ENCODE data around the gene FPR1. TPM values are rescaled to one million over a fixed set of nuclear protein-coding genes. Genes with fewer than 3 reads are reported as not detected.

Gene FPR1
- total RNA-seq, 1 donor, result 5.1 TPM

GRCh38 chr19:51754109-51754508, 2.4 kb upstream of the FPR1 start:
- no peaks in the 10 kb centered on the region for H4K20me1 ChIP-seq (ENCODE audit: insufficient read depth, low read length)
- H3K4me3 ChIP-seq (ENCODE audit: insufficient read depth, low read length), result no peak overlapping the region
- TF ChIP-seq, protein P1, sequence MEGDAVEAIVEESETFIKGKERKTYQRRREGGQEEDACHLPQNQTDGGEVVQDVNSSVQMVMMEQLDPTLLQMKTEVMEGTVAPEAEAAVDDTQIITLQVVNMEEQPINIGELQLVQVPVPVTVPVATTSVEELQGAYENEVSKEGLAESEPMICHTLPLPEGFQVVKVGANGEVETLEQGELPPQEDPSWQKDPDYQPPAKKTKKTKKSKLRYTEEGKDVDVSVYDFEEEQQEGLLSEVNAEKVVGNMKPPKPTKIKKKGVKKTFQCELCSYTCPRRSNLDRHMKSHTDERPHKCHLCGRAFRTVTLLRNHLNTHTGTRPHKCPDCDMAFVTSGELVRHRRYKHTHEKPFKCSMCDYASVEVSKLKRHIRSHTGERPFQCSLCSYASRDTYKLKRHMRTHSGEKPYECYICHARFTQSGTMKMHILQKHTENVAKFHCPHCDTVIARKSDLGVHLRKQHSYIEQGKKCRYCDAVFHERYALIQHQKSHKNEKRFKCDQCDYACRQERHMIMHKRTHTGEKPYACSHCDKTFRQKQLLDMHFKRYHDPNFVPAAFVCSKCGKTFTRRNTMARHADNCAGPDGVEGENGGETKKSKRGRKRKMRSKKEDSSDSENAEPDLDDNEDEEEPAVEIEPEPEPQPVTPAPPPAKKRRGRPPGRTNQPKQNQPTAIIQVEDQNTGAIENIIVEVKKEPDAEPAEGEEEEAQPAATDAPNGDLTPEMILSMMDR (IDR thresholded peaks at IDR 0.05; ENCODE audit: extremely low read depth, low read depth, low read length), result no peak
- no peak overlapping the region for H3K27ac ChIP-seq (ENCODE audit: low read depth, low read length)
- no peak overlapping the region for H2AFZ ChIP-seq (ENCODE audit: low read length)
- no peaks in the 10 kb centered on the region for H3K79me2 ChIP-seq (ENCODE audit: insufficient read depth, low read length)
- H3K36me3 ChIP-seq (ENCODE audit: insufficient read depth, low read length), result no peaks in the 10 kb centered on the region
- no peaks in the 10 kb centered on the region for H3K27me3 ChIP-seq (ENCODE audit: insufficient read depth, low read length)
- no peak overlapping the region for H3K4me2 ChIP-seq (ENCODE audit: insufficient read depth, low read length)
- H3K9me3 ChIP-seq (ENCODE audit: low read depth, low read length), result no peaks in the 10 kb centered on the region
- peaks cover 22% of the 10 kb centered on the region for H3K4me1 ChIP-seq (ENCODE audit: insufficient read depth, low read length)
- DNase-seq (ENCODE audit: insufficient read length, low spot score, missing footprints), result no peak

GRCh38 chr19:51750400-51751094, 1.1 kb downstream of the FPR1 start:
- Histone ChIP-seq H3K4me1 (ENCODE audit: insufficient read depth, low read length) (peaks cover 22% of the 10 kb centered on the region), H3K4me2 (ENCODE audit: insufficient read depth, low read length) (peak overlapping the region; percentile 8), H3K79me2 (ENCODE audit: insufficient read depth, low read length) (no peaks in the 10 kb centered on the region), H2AFZ (ENCODE audit: low read length) (no peak overlapping the region), H3K9me3 (ENCODE audit: low read depth, low read length) (no peaks in the 10 kb centered on the region), H3K27ac (ENCODE audit: low read depth, low read length) (peak overlapping the region; percentile 62), H4K20me1 (ENCODE audit: insufficient read depth, low read length) (no peaks in the 10 kb centered on the region), H3K27me3 (ENCODE audit: insufficient read depth, low read length) (no peaks in the 10 kb centered on the region), H3K4me3 (ENCODE audit: insufficient read depth, low read length) (no peak overlapping the region), H3K36me3 (ENCODE audit: insufficient read depth, low read length) (no peaks in the 10 kb centered on the region)
- DNase-seq (ENCODE audit: insufficient read length, low spot score, missing footprints), result no peak
- TF ChIP-seq, protein P1 (IDR thresholded peaks at IDR 0.05; ENCODE audit: extremely low read depth, low read depth, low read length), result no peak

DNA sequence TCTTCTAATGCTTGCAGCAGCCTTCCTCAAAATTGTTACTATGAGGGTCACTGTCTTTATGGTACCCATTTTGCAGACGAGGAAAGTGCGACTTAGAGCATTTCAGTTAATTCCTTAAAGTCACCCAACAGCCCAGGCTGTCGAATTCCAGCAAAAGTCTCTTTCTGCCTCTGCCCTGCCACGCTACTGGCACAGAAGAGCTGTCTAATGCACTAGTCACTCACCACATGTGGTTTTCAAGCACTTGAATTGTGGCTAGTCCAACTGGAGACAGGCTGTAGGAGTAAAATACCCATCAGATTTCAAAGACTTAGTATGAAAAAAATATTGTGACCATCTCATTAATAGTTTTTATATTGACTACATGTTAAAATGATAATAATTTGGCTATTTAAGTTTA, 1.7 kb downstream of the FPR1 start:
- H3K4me3 ChIP-seq (ENCODE audit: insufficient read depth, low read length), result no peak overlapping the region
- H3K9me3 ChIP-seq (ENCODE audit: low read depth, low read length), result no peaks in the 10 kb centered on the region
- H3K4me1 ChIP-seq (ENCODE audit: insufficient read depth, low read length), result peaks cover 22% of the 10 kb centered on the region
- H3K79me2 ChIP-seq (ENCODE audit: insufficient read depth, low read length), result no peaks in the 10 kb centered on the region
- H3K4me2 ChIP-seq (ENCODE audit: insufficient read depth, low read length), result peak overlapping the region; percentile 8
- H3K36me3 ChIP-seq (ENCODE audit: insufficient read depth, low read length), result no peaks in the 10 kb centered on the region
- peak; percentile 84 for DNase-seq (ENCODE audit: insufficient read length, low spot score, missing footprints)
- TF ChIP-seq, protein P1 (IDR thresholded peaks at IDR 0.05; ENCODE audit: extremely low read depth, low read depth, low read length), result no peak
- H3K27ac ChIP-seq (ENCODE audit: low read depth, low read length), result peak overlapping the region; percentile 62
- H2AFZ ChIP-seq (ENCODE audit: low read length), result no peak overlapping the region
- H3K27me3 ChIP-seq (ENCODE audit: insufficient read depth, low read length), result no peaks in the 10 kb centered on the region
- no peaks in the 10 kb centered on the region for H4K20me1 ChIP-seq (ENCODE audit: insufficient read depth, low read length)

- no peaks in the 10 kb centered on the region for H3K36me3 ChIP-seq (ENCODE audit: insufficient read depth, low read length)
- H3K9me3 ChIP-seq (ENCODE audit: low read depth, low read length), result no peaks in the 10 kb centered on the region
- H3K4me1 ChIP-seq (ENCODE audit: insufficient read depth, low read length), result peaks cover 36% of the 10 kb centered on the region
- TF ChIP-seq, protein P1 (IDR thresholded peaks at IDR 0.05; ENCODE audit: extremely low read depth, low read depth, low read length), result no peak
- H3K79me2 ChIP-seq (ENCODE audit: insufficient read depth, low read length), result no peaks in the 10 kb centered on the region
- DNase-seq (ENCODE audit: insufficient read length, low spot score, missing footprints), result no peak
- no peaks in the 10 kb centered on the region for H3K27me3 ChIP-seq (ENCODE audit: insufficient read depth, low read length)
- no peaks in the 10 kb centered on the region for H4K20me1 ChIP-seq (ENCODE audit: insufficient read depth, low read length)
- no peak overlapping the region for H3K4me2 ChIP-seq (ENCODE audit: insufficient read depth, low read length)
- H3K4me3 ChIP-seq (ENCODE audit: insufficient read depth, low read length), result no peak overlapping the region
- H3K27ac ChIP-seq (ENCODE audit: low read depth, low read length), result no peak overlapping the region
- H2AFZ ChIP-seq (ENCODE audit: low read length), result no peak overlapping the region
Observed at GRCh38 chr19:51746731-51747130, 4.9 kb downstream of the FPR1 start.
